ENCODE data around the gene PRR14. TPM values are rescaled to one million over a fixed set of nuclear protein-coding genes. Genes with fewer than 3 reads are reported as not detected.
A peak's percentile ranks its signal among the peaks of the same experiment; 100 is the strongest.
"Not testable (repeated sequence)": the region's sequence is repeated elsewhere in the genome, so short reads cannot be mapped to it uniquely, and the experiment has no call there.

PRR14 gene
- total RNA-seq, 1 donor, result 20.8 TPM

GRCh38 chr16:30680326-30680725 is 29.6 kb downstream of the PRR14 start:
- no peaks in the 10 kb centered on the region for H3K4me1 ChIP-seq (ENCODE audit: insufficient read depth, low read length)
- no peaks in the 10 kb centered on the region for H3K9me3 ChIP-seq (ENCODE audit: low read depth, low read length)
- H3K4me3 ChIP-seq (ENCODE audit: low read length), result no peak overlapping the region
- no peaks in the 10 kb centered on the region for H3K27me3 ChIP-seq (ENCODE audit: insufficient read depth, low read length)

GRCh38 chr16:30688701-30689100 is 37.9 kb downstream of the PRR14 start:
- no peak overlapping the region for H3K4me3 ChIP-seq (ENCODE audit: low read length)
- H3K27me3 ChIP-seq (ENCODE audit: insufficient read depth, low read length), result no peaks in the 10 kb centered on the region
- H3K9me3 ChIP-seq (ENCODE audit: low read depth, low read length), result no peaks in the 10 kb centered on the region
- peaks cover 16% of the 10 kb centered on the region for H3K4me1 ChIP-seq (ENCODE audit: insufficient read depth, low read length)

- H3K27me3 ChIP-seq (ENCODE audit: insufficient read depth, low read length), result no peaks in the 10 kb centered on the region
- H3K4me1 ChIP-seq (ENCODE audit: insufficient read depth, low read length), result peaks cover 34% of the 10 kb centered on the region
- no peaks in the 10 kb centered on the region for H3K9me3 ChIP-seq (ENCODE audit: low read depth, low read length)
- no peak overlapping the region for H3K4me3 ChIP-seq (ENCODE audit: low read length)
Measured at GRCh38 chr16:30691907-30692306, 41.1 kb downstream of the PRR14 start.

- Histone ChIP-seq H3K27me3 (ENCODE audit: insufficient read depth, low read length) (no peaks in the 10 kb centered on the region), H3K4me3 (ENCODE audit: low read length) (no peak overlapping the region), H3K4me1 (ENCODE audit: insufficient read depth, low read length) (peaks cover 39% of the 10 kb centered on the region), H3K9me3 (ENCODE audit: low read depth, low read length) (no peaks in the 10 kb centered on the region)
Measured at GRCh38 chr16:30692396-30693064, 41.8 kb downstream of the PRR14 start.

GRCh38 chr16:30694926-30695693 is 44.4 kb downstream of the PRR14 start:
- no peak overlapping the region for H3K4me3 ChIP-seq (ENCODE audit: low read length)
- no peaks in the 10 kb centered on the region for H3K27me3 ChIP-seq (ENCODE audit: insufficient read depth, low read length)
- peaks cover 54% of the 10 kb centered on the region for H3K4me1 ChIP-seq (ENCODE audit: insufficient read depth, low read length)
- no peaks in the 10 kb centered on the region for H3K9me3 ChIP-seq (ENCODE audit: low read depth, low read length)

GRCh38 chr16:30696646-30697045 is 45.9 kb downstream of the PRR14 start:
- H3K9me3 ChIP-seq (ENCODE audit: low read depth, low read length); H3K27me3 ChIP-seq (ENCODE audit: insufficient read depth, low read length); H3K4me3 ChIP-seq (ENCODE audit: low read length): not testable (repeated sequence)
- H3K4me1 ChIP-seq (ENCODE audit: insufficient read depth, low read length), result peaks cover 59% of the 10 kb centered on the region

- Histone ChIP-seq H3K4me3 (ENCODE audit: low read length) (peak overlapping the region; percentile 93), H3K27me3 (ENCODE audit: insufficient read depth, low read length) (no peaks in the 10 kb centered on the region), H3K9me3 (ENCODE audit: low read depth, low read length) (no peaks in the 10 kb centered on the region), H3K4me1 (ENCODE audit: insufficient read depth, low read length) (peaks cover 55% of the 10 kb centered on the region)
Measured at GRCh38 chr16:30697264-30698138, 46.7 kb downstream of the PRR14 start.

- peak overlapping the region; percentile 93 for H3K4me3 ChIP-seq (ENCODE audit: low read length)
- H3K4me1 ChIP-seq (ENCODE audit: insufficient read depth, low read length), result peaks cover 48% of the 10 kb centered on the region
- no peaks in the 10 kb centered on the region for H3K9me3 ChIP-seq (ENCODE audit: low read depth, low read length)
- H3K27me3 ChIP-seq (ENCODE audit: insufficient read depth, low read length), result no peaks in the 10 kb centered on the region
Measured at GRCh38 chr16:30698139-30698815, 47.5 kb downstream of the PRR14 start.

GRCh38 chr16:30698816-30699614 is 48.3 kb downstream of the PRR14 start, which contains the start of gene SRCAP:
SRCAP (plus strand) TSS chr16:30699171; CDS start chr16:30700825, 1,654 bp downstream.
- no peaks in the 10 kb centered on the region for H3K27me3 ChIP-seq (ENCODE audit: insufficient read depth, low read length)
- no peaks in the 10 kb centered on the region for H3K9me3 ChIP-seq (ENCODE audit: low read depth, low read length)
- H3K4me1 ChIP-seq (ENCODE audit: insufficient read depth, low read length), result peaks cover 40% of the 10 kb centered on the region
- H3K4me3 ChIP-seq (ENCODE audit: low read length), result peak within 1 kb of the TSS; percentile 93

- Histone ChIP-seq H3K27me3 (ENCODE audit: insufficient read depth, low read length) (no peaks in the 10 kb centered on the region), H3K4me3 (ENCODE audit: low read length) (peak overlapping the region; percentile 93)
Measured at GRCh38 chr16:30699615-30700099, 48.9 kb downstream of the PRR14 start.

GRCh38 chr16:30700491-30700890 is 49.7 kb downstream of the PRR14 start:
- Histone ChIP-seq H3K27me3 (ENCODE audit: insufficient read depth, low read length) (no peaks in the 10 kb centered on the region), H3K4me1 (ENCODE audit: insufficient read depth, low read length) (peaks cover 26% of the 10 kb centered on the region), H3K4me3 (ENCODE audit: low read length) (no peak overlapping the region), H3K9me3 (ENCODE audit: low read depth, low read length) (no peaks in the 10 kb centered on the region)

More at GRCh38 chr16:30699615-30700099, 48.9 kb downstream of the PRR14 start:
- Histone ChIP-seq H3K4me1 (ENCODE audit: insufficient read depth, low read length) (peaks cover 34% of the 10 kb centered on the region), H3K9me3 (ENCODE audit: low read depth, low read length) (no peaks in the 10 kb centered on the region)

GRCh38 chr16:30700971-30701370 is 50.2 kb downstream of the PRR14 start:
- H3K27me3 ChIP-seq (ENCODE audit: insufficient read depth, low read length), result no peaks in the 10 kb centered on the region
- H3K4me1 ChIP-seq (ENCODE audit: insufficient read depth, low read length), result peaks cover 26% of the 10 kb centered on the region
- H3K4me3 ChIP-seq (ENCODE audit: low read length), result no peak overlapping the region
- H3K9me3 ChIP-seq (ENCODE audit: low read depth, low read length), result no peaks in the 10 kb centered on the region

GRCh38 chr16:30703071-30703470 is 52.3 kb downstream of the PRR14 start:
- peaks cover 17% of the 10 kb centered on the region for H3K4me1 ChIP-seq (ENCODE audit: insufficient read depth, low read length)
- not testable (repeated sequence) for H3K4me3 ChIP-seq (ENCODE audit: low read length); H3K9me3 ChIP-seq (ENCODE audit: low read depth, low read length)

GRCh38 chr16:30703971-30704370 is 53.2 kb downstream of the PRR14 start:
- H3K27me3 ChIP-seq (ENCODE audit: insufficient read depth, low read length), result no peaks in the 10 kb centered on the region
- peaks cover 17% of the 10 kb centered on the region for H3K4me1 ChIP-seq (ENCODE audit: insufficient read depth, low read length)
- no peaks in the 10 kb centered on the region for H3K9me3 ChIP-seq (ENCODE audit: low read depth, low read length)
- H3K4me3 ChIP-seq (ENCODE audit: low read length), result no peak overlapping the region

More at GRCh38 chr16:30703071-30703470, 52.3 kb downstream of the PRR14 start:
- H3K27me3 ChIP-seq (ENCODE audit: insufficient read depth, low read length), result not testable (repeated sequence)

All from mononuclear cell (primary cell).